NCI-H2196 (cell line): ENCODE results near the gene LMNB1.
"Not testable (repeated sequence)": the region's sequence is repeated elsewhere in the genome, so short reads cannot be mapped to it uniquely, and the experiment has no call there.

Source experiments
- DNase-seq: peaks from one replicate; lab custom pipeline; 2025; ENCODE audit not compliant: unreplicated experiment; lab: John Stamatoyannopoulos, UW

Gene LMNB1

GRCh38 chr5:126777975-126778674 is 1.2 kb downstream of the LMNB1 start:
- DNase-seq, result peak; percentile 96

DNA sequence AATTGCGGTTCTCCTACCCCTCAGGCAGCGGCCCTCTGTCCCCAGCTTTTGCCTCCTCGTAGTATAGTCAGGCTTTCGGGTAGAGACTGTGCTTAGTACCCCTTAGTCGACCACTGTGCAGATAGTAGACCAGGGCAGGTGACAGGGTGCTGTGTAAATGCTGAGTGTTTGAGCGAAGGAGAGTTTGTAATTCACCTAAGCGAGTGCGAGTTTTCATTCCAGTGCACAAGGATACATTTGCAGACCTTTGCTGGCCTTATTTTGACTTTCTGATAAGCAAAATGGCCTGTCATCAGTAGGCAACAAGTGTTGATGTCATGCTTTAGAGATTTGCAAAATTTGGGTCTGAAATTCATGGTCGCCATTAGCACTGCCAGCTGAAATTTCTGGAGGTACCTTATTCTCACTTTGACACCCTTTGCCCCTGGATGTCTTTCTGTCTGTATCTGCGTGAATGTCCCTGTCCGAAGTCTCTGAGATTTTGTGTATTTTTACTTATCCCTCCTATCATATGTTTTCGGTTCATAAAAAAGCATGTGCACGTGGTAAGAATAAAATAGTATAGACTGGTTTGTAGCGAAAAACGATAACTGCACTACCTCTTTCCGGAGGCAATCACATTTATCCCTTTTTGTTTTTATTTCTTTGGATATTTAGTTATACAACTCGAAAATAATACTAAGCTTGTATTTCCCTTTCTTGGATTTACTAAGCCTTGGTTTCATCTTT is 1.9 kb downstream of the LMNB1 start:
- DNase-seq, result no peak

DNA sequence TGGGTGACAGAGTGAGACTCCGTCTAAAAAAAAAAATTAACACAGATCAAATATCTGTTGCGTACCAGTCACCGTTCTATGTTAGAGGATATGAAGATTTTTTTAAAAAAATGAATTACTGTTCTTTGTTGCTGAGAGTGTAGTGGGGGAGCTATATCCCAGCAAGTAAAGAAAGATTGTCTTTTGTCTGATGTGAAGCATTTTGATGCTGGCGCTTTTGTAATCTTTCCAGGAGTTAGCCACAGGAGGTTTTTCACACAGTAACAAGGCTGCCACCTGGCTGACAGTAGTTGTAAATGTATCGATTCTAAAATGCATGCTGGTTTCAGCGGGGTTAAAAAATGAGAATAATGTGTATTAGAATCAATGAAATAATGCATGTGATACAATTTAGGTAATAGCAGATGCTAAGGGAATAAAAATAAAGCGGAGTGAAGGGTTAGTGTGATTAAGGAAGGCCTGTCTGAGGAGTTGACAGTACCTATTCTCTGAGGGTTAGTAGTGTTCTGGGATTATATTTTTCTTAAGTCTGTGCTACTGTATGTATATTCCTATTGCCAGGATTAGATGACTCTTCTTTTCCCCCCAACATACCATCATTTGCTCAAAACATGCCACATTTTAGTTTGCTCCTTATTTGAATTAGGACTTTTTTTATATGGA is 3.4 kb downstream of the LMNB1 start:
- DNase-seq, result peak; percentile 54

- not testable (repeated sequence) for DNase-seq
Observed at GRCh38 chr5:126788409-126788808, 11.5 kb downstream of the LMNB1 start.

- no peak for DNase-seq
Observed at GRCh38 chr5:126793097-126793496, 16.2 kb downstream of the LMNB1 start.

DNA sequence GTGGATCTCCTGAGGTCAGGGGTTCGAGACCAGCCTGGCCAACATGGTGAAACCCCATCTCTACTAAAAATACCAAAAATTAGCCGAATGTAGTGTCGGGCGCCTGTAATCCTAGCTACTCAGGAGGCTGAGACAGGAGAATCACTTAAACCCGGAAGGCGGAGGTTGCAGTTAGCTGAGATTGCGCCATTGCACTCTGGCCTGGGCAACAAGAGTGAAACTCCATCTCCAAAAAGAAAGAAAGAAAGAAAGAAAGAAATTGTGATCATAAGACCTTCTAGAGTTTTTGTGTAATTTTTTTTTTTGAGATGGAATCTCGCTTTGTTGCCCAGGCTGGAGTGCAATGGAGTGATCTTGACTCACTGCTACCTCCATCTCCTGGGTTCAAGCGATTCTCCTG is 16.7 kb downstream of the LMNB1 start:
- not testable (repeated sequence) for DNase-seq

GRCh38 chr5:126794157-126794828 is 17.4 kb downstream of the LMNB1 start:
- no peak for DNase-seq

- no peak for DNase-seq
Observed at GRCh38 chr5:126799780-126800179, 22.8 kb downstream of the LMNB1 start.

DNA sequence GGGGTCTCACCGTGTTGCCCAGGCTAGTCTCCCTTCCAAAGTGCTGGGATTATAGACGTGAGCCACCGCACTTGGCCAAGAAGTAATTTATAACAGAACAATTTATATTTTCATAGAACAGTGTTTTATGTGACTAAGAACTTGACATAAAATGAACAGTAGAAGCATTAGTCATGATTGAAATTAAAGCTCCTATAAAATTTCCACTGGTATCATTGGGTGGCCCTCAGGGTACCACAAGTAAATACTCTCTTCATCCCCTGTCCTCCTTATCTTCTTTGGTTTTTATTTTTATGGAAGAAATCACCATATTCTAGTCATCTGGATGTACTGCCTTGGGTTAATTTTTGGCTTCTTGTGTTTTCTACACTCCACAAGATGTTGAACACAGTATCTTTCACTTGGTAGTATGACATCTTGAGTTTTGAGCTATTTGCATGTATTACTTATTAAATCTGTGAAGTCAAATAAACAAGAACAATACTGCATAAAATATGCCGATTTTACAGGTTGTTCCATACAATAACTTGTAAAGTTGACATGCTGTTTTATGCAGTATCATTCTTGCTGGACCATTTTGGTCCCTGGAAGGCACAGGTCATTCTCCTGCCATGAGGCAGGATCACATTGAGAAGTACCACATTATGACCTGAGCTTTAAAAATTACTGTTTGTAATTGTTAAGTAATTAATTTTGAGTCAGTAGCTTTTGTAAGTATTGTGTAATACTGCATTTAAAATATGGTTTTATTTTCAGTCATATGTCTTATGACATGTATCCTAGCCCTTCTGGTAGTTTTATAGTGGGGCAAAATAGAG is 24.4 kb downstream of the LMNB1 start:
- DNase-seq, result no peak

DNA sequence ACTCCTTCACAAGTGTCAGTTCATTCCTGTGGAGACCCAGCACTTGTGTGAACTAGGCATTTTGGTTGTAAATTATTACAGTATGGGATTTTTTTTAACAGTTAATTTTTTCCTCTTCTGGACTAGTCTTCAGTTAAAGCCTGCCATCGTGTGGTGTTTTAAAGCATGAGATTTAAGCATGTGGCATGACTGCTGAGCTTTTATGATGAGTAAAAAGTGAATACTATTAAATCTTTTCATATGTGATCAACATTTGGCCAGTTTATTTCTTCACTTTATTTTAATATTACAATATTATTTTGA is 25.0 kb downstream of the LMNB1 start:
- no peak for DNase-seq

GRCh38 chr5:126805063-126805462 is 28.1 kb downstream of the LMNB1 start:
- DNase-seq, result no peak

- DNase-seq, result peak; percentile 11
Observed at GRCh38 chr5:126808521-126808988, 31.6 kb downstream of the LMNB1 start.

DNA sequence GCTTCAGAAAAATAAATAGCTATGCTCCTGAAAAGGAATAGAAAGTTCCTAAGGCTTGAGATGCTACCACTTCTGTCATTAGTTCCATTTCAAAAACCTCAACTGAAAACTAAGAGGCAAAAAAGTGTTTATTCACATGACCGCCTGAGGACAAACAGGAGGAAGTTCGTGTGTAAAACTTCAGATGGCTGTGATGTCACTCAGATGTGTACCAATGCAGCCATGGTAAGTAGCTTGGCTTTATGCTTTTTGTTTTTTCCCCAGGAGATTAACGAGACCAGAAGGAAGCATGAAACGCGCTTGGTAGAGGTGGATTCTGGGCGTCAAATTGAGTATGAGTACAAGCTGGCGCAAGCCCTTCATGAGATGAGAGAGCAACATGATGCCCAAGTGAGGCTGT is 33.0 kb downstream of the LMNB1 start:
- no peak for DNase-seq

- no peak for DNase-seq
Observed at GRCh38 chr5:126810596-126811380, 33.9 kb downstream of the LMNB1 start.

DNA sequence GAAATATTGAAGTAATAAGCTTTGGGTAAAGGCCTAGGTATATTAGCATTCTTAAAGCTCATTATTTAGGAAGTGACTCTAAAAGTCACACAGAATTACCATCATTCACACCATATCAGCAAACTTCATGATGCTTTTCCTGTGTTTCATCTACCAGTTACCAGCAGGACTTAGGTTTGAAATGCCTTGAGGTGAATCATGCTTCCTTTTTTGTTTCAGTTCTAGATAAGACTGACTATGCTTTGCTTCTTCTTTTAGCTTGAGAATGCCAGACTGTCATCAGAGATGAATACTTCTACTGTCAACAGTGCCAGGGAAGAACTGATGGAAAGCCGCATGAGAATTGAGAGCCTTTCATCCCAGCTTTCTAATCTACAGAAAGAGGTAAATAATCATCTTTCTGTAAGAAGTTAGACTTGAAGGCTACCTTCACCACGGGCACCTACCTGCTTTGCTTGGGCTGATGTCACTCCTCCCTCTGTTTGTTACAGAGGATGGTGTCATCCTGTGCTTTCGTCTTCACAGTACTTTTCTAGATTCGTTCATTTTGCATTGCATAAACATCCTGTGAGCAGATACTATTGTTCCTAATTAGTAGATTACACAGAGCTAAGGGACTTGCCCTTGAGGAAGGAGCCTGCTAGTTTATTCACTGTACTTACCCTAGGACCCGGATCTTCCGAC is 34.7 kb downstream of the LMNB1 start:
- DNase-seq, result no peak

- no peak for DNase-seq
Observed at GRCh38 chr5:126812199-126812570, 35.2 kb downstream of the LMNB1 start.

DNA sequence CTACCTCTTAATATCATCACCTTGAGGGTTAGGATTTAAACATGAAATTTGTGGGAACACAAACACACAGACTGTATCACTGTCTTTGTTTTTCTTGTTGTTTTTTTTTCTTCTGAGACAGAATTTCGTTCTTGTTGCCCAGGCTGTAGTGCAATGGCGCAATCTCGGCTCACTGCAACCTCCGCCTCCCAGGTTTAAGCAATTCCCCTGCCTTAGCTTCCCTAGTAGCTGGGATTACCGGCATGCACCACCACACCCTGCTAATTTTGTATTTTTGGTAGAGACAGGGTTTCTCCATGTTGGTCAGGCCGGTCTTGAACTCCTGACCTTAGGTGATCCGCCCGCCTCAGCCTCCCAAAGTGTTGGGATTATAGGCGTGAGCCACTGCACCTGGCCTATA is 36.9 kb downstream of the LMNB1 start:
- DNase-seq, result not testable (repeated sequence)

DNA sequence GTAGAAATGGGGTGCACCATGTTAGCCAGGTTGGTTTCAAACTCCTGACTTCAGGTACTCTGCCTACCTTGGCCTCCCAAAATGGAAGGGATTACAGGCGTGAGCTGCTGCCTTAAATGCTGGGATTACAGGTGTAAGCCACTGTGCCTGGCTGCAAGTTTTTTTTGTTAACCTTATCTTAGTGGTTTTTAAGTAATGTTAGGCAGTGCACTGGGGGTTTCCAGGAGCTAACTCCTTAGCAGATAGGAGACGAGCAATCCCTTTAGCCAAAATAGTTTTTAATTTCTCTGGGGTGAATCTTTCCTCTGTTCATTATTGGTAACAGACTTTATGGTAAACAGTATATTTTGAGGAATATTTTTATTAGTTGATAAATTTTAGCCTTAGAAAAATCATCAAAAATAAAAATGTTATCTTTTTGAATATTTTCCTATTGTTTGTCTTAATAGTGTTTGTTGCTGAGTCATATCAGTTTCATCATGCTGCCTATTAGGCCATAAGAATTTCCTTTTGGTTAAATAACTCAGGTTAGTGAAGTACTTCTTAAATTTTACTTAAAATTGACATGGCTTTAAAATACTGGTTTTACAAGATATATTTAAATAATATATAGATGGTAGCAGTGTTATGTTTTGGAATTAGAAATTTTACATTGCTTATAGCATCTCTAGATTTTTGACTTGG is 37.9 kb downstream of the LMNB1 start:
- DNase-seq, result no peak

GRCh38 chr5:126816649-126817048 is 39.7 kb downstream of the LMNB1 start:
- DNase-seq, result no peak
